HFF-Myc (cell line): ENCODE data around the gene RAD52.
A peak's percentile ranks its signal among the peaks of the same experiment; 100 is the strongest.

Experiments used
- DNase-seq: peaks from one replicate; pipeline ENCODE4 v3.0.0-alpha.2; 2011; ENCODE audit warnings: low read depth; ENCODE audit errors: extremely low read depth
- H3K4me3 ChIP-seq: replicated peaks from 2 replicates; pipeline ENCODE4 v1.5.1; 2011; ENCODE audit warnings: low read depth, mild to moderate bottlenecking, control low read depth, low read length
- TF ChIP-seq, protein P1 (sequence below): IDR thresholded peaks from 2 replicates; pipeline ENCODE4 v1.5.1; 2012; ENCODE audit warnings: mild to moderate bottlenecking, low read depth, low read length, control low read depth; ENCODE audit errors: missing control alignments

The RAD52 gene

DNA sequence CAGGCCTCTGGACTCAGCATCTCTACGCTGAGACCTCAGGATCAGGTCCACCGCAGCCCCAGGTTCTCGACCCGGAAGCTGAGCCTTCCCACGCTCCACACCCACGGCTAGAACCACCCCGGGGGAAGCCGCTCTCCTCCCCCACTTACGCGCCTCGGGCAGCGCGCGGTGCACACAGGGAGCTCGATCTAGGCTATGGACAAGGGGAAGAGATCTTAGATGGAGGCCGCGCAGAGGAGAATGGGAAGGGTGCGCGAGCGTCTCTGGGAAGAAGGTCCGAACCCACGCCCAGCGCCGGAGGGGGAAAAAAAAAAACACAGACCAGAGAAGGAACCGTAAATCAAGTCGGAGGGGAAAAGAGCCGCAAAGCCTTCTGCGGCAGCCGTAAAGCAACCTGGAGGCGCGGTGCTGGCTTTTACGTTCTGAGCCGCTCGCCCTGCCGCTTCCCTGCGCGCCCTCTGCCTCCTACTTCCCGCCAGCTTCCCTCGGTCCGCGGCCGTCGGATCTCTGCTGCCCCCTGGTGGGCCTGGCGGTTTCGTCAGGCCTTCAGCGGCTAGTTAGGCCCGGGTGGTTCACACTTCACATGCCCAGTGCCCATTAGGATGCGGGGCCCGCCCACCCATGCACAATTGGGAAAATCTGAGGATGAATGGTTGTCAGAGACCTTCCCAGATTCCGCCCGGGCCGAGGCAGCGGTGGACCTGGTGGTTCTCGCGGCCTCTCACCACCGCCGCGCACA is at the start of gene RAD52:
TSS of gene RAD52 (minus strand) at position 242 of the 739 bp plus-strand sequence. CDS start 16,636 bp downstream, outside the sequence.
- TF ChIP-seq, protein P1, sequence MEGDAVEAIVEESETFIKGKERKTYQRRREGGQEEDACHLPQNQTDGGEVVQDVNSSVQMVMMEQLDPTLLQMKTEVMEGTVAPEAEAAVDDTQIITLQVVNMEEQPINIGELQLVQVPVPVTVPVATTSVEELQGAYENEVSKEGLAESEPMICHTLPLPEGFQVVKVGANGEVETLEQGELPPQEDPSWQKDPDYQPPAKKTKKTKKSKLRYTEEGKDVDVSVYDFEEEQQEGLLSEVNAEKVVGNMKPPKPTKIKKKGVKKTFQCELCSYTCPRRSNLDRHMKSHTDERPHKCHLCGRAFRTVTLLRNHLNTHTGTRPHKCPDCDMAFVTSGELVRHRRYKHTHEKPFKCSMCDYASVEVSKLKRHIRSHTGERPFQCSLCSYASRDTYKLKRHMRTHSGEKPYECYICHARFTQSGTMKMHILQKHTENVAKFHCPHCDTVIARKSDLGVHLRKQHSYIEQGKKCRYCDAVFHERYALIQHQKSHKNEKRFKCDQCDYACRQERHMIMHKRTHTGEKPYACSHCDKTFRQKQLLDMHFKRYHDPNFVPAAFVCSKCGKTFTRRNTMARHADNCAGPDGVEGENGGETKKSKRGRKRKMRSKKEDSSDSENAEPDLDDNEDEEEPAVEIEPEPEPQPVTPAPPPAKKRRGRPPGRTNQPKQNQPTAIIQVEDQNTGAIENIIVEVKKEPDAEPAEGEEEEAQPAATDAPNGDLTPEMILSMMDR = peak; percentile 95
- H3K4me3 ChIP-seq = peak within 1 kb of the TSS; percentile 96
- peak; percentile 97 for DNase-seq

GRCh38 chr12:998020-998874 is 48.8 kb upstream of the RAD52 start:
- H3K4me3 ChIP-seq = no peak overlapping the region
- DNase-seq = no peak
- TF ChIP-seq, protein P1 = no peak

GRCh38 chr12:997505-997904 is 48.0 kb upstream of the RAD52 start:
- TF ChIP-seq, protein P1 = no peak
- H3K4me3 ChIP-seq = no peak overlapping the region
- no peak for DNase-seq

GRCh38 chr12:996881-997280 is 47.4 kb upstream of the RAD52 start:
- DNase-seq = no peak
- H3K4me3 ChIP-seq = no peak overlapping the region
- TF ChIP-seq, protein P1 = no peak

GRCh38 chr12:992647-993046 is 43.2 kb upstream of the RAD52 start:
- TF ChIP-seq, protein P1 = no peak
- no peak for DNase-seq
- no peak overlapping the region for H3K4me3 ChIP-seq

- peak overlapping the region; percentile 66 for H3K4me3 ChIP-seq
- DNase-seq = no peak
- TF ChIP-seq, protein P1 = no peak
Observed at GRCh38 chr12:991350-992333, 42.1 kb upstream of the RAD52 start.
